GM21360 (cell line): ENCODE measurements around the gene FOXD1.
"Not testable (repeated sequence)": the region's sequence is repeated elsewhere in the genome, so short reads cannot be mapped to it uniquely, and the experiment has no call there.

Source experiments
- ATAC-seq: cut with Tn5 transposase; IDR thresholded peaks from one replicate; pipeline ENCODE4 v1.9.1; 2021; ENCODE audit warnings: mild to moderate bottlenecking, moderate library complexity; ENCODE audit not compliant: unreplicated experiment

FOXD1 gene

GRCh38 chr5:73464016-73464745, 15.6 kb upstream of the FOXD1 start:
- no peak for ATAC-seq

- ATAC-seq: no peak
Measured at GRCh38 chr5:73460133-73460532, 11.6 kb upstream of the FOXD1 start.

GRCh38 chr5:73459366-73459765, 10.8 kb upstream of the FOXD1 start:
- ATAC-seq: no peak

- ATAC-seq: not testable (repeated sequence)
Measured at GRCh38 chr5:73456462-73456861, 7.9 kb upstream of the FOXD1 start.

GRCh38 chr5:73454379-73455036, 5.9 kb upstream of the FOXD1 start:
- ATAC-seq: no peak

- ATAC-seq: no peak
Measured at GRCh38 chr5:73452215-73452614, 3.6 kb upstream of the FOXD1 start.

- no peak for ATAC-seq
Measured at GRCh38 chr5:73451224-73452130, 2.9 kb upstream of the FOXD1 start.

GRCh38 chr5:73450672-73451223, 2.2 kb upstream of the FOXD1 start:
- ATAC-seq: no peak

- ATAC-seq: no peak
Measured at GRCh38 chr5:73450137-73450536, 1.6 kb upstream of the FOXD1 start.

GRCh38 chr5:73447530-73448462, 781 bp downstream of the FOXD1 start:
- peak; percentile 23 for ATAC-seq

- ATAC-seq: peak; percentile 44
Measured at GRCh38 chr5:73446631-73447529, 1.7 kb downstream of the FOXD1 start.

GRCh38 chr5:73445665-73446630, 2.6 kb downstream of the FOXD1 start:
- ATAC-seq: no peak

- no peak for ATAC-seq
Measured at GRCh38 chr5:73444499-73445438, 3.8 kb downstream of the FOXD1 start.

GRCh38 chr5:73443829-73444498, 4.6 kb downstream of the FOXD1 start:
- ATAC-seq: no peak

GRCh38 chr5:73442996-73443627, 5.5 kb downstream of the FOXD1 start:
- no peak for ATAC-seq
